HG03575 (cell line): Measurements from ENCODE around the gene GGTLC3.
"Not testable (repeated sequence)": the region's sequence is repeated elsewhere in the genome, so short reads cannot be mapped to it uniquely, and the experiment has no call there.

Experiments used
- ATAC-seq: cut with Tn5 transposase; IDR thresholded peaks from one replicate; pipeline ENCODE4 v1.9.1; 2021; ENCODE audit not compliant: unreplicated experiment, insufficient number of reproducible peaks, low FRiP score; ENCODE audit errors: extremely low read depth

Gene GGTLC3

GRCh38 chr22:18518061-18518460, at the start of gene GGTLC3:
Gene GGTLC3 (minus strand): TSS chr22:18518161. CDS start chr22:18517897, 264 bp downstream.
- ATAC-seq, result not testable (repeated sequence)

- not testable (repeated sequence) for ATAC-seq
Observed at GRCh38 chr22:18560099-18560974, 42.4 kb upstream of the GGTLC3 start.

GRCh38 chr22:18558939-18559338, 41.0 kb upstream of the GGTLC3 start:
- ATAC-seq, result not testable (repeated sequence)

- ATAC-seq, result not testable (repeated sequence)
Observed at GRCh38 chr22:18558516-18558915, 40.6 kb upstream of the GGTLC3 start.

- ATAC-seq, result not testable (repeated sequence)
Observed at GRCh38 chr22:18554280-18555256, 36.6 kb upstream of the GGTLC3 start.

- not testable (repeated sequence) for ATAC-seq
Observed at GRCh38 chr22:18552839-18553597, 35.1 kb upstream of the GGTLC3 start.

GRCh38 chr22:18551046-18551445, 33.1 kb upstream of the GGTLC3 start:
- ATAC-seq, result not testable (repeated sequence)

- not testable (repeated sequence) for ATAC-seq
Observed at GRCh38 chr22:18549458-18550179, 31.7 kb upstream of the GGTLC3 start.

- ATAC-seq, result not testable (repeated sequence)
Observed at GRCh38 chr22:18544615-18545014, 26.7 kb upstream of the GGTLC3 start.

- ATAC-seq, result not testable (repeated sequence)
Observed at GRCh38 chr22:18543400-18543799, 25.4 kb upstream of the GGTLC3 start.

- ATAC-seq, result not testable (repeated sequence)
Observed at GRCh38 chr22:18539994-18540393, 22.0 kb upstream of the GGTLC3 start.

GRCh38 chr22:18534315-18534714, 16.4 kb upstream of the GGTLC3 start:
- ATAC-seq, result not testable (repeated sequence)

- not testable (repeated sequence) for ATAC-seq
Observed at GRCh38 chr22:18533633-18534032, 15.7 kb upstream of the GGTLC3 start.

- ATAC-seq, result not testable (repeated sequence)
Observed at GRCh38 chr22:18529416-18530145, 11.6 kb upstream of the GGTLC3 start.

GRCh38 chr22:18528597-18529415, 10.8 kb upstream of the GGTLC3 start:
- ATAC-seq, result not testable (repeated sequence)

GRCh38 chr22:18527752-18528596, 10.0 kb upstream of the GGTLC3 start, which contains the start of gene TMEM191B:
Gene TMEM191B (plus strand): TSS chr22:18527802. CDS start chr22:18527981, 179 bp downstream.
- not testable (repeated sequence) for ATAC-seq
